Chondrocyte (in vitro differentiated cells): ENCODE measurements around the gene SPO11. TPM values are rescaled to one million over a fixed set of nuclear protein-coding genes. Genes with fewer than 3 reads are reported as not detected.

Source experiments
- DNase-seq: peaks from one replicate; pipeline ENCODE4 v3.0.0; 2021; ENCODE audit warnings: mixed read lengths, low spot score
- H3K27ac Mint-ChIP-seq: one replicate; pipeline ENCODE4 v1.8.0; 2021; ENCODE audit warnings: mild to moderate bottlenecking, moderate library complexity, mixed read lengths; ENCODE audit not compliant: unreplicated experiment
- H3K27me3 Mint-ChIP-seq: 2 replicates; pipeline ENCODE4 v1.8.0; 2021; ENCODE audit warnings: low read depth, mixed read lengths
- H3K36me3 Mint-ChIP-seq: 2 replicates; pipeline ENCODE4 v1.8.0; 2021; ENCODE audit warnings: low read depth, mixed read lengths
- H3K4me1 Mint-ChIP-seq: 2 replicates; pipeline ENCODE4 v1.8.0; 2021; ENCODE audit warnings: low read depth, mild to moderate bottlenecking, mixed read lengths
- H3K4me3 Mint-ChIP-seq: one replicate; pipeline ENCODE4 v1.8.0; 2021; ENCODE audit warnings: mild to moderate bottlenecking, moderate library complexity, mixed read lengths; ENCODE audit not compliant: unreplicated experiment
- H3K9me3 Mint-ChIP-seq: 2 replicates; pipeline ENCODE4 v1.8.0; 2021; ENCODE audit warnings: low read depth, mixed read lengths
- CTCF ChIP-seq: fragments of 200-600 bp; sonication (generic); IDR thresholded peaks from 2 replicates; pipeline ENCODE4 v1.5.0; 2021; ENCODE audit warnings: antibody characterized with exemption, mild to moderate bottlenecking, moderate library complexity
- microRNA-seq: library from miRNA; unstranded; fragments of <30 nt; microRNA quantifications from one replicate; pipeline ENCODE4 v1.2.0, GENCODE V29; 2020; ENCODE audit warnings: borderline number of aligned reads
- total RNA-seq: library from RNA; stranded (reverse); gene quantifications from 3 replicates; pipeline ENCODE4 v1.2.1, GENCODE V29; 2021

Gene SPO11
- total RNA-seq, 1 donor from 2014 or later: not detected

DNA sequence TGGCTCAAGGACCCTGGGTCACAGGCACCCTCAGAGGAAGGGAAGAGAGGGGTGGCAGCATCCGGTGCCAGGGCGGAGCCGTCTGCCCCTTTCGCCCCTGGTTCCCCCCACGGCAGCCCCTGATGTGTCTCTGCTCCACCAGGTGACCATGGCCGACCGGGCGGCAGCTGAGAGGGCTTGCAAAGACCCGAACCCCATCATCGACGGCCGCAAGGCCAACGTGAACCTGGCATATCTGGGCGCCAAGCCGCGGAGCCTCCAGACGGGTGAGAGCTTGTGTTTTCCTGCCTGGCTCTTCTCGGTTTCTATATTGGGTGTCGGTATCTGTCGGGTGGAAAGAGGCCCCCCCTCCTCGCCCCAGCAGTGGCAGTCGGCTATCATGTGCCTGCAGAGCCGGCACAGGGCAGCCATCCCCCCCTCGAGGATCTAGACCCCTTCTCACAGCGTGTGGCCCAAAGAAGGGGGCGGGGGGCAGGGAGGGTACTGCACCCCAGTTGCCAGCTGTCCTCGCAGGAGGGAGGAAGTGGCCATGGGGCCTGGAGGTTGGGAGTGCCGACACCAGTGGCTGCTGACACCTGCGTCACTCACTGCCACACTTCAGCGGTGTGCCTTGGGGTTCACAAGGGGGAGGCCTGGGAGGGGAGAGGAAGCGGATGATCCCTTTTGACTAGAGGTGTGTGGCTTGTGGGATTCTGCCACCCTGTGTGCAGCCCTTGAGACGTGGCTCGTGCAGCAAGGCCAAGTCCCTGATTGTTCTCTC is 63.1 kb downstream of the SPO11 start:
- Mint-ChIP-seq H3K36me3 (peaks cover 4% of the 10 kb centered on the region), H3K4me3 (peak overlapping the region; percentile 73), H3K4me1 (peaks cover 42% of the 10 kb centered on the region), H3K9me3 (no peaks in the 10 kb centered on the region), H3K27ac (no peak overlapping the region), H3K27me3 (no peaks in the 10 kb centered on the region)
- DNase-seq: peak; percentile 92
- TF ChIP-seq CTCF: no peak

Small RNAs within 50 kb of the gene (microRNA-seq; reads per million reads assigned to microRNA genes)
- not detected for gene MIR4325

Other genes starting within 250 kb of the SPO11 start
- not detected in 3 replicates for gene BMP7, start 63.2 kb upstream of the SPO11 start, total RNA-seq
- gene RAE1, start 21.5 kb downstream of the SPO11 start, total RNA-seq: 17.6 to 22.3 TPM (median 19.0 TPM) in 3 replicates
- gene RBM38, start 61.6 kb downstream of the SPO11 start, total RNA-seq: 10.8 to 12.0 TPM (median 11.2 TPM) in 3 replicates
- not detected in 3 replicates for gene CTCFL, start 195.3 kb downstream of the SPO11 start, total RNA-seq
- gene PCK1, start 231.3 kb downstream of the SPO11 start, total RNA-seq: not detected in 3 replicates